ENCODE data around the gene LTBP1. TPM values are rescaled to one million over a fixed set of nuclear protein-coding genes. Genes with fewer than 3 reads are reported as not detected.

Gene LTBP1
- total and polyA plus RNA-seq, 4 donors: 5.8 to 57.6 (median 10.2) TPM

- Histone ChIP-seq H3K9ac (ENCODE audit: low read depth in 1 of 2, low read length in 2 of 2) (no peak overlapping the region), H3K27me3 (ENCODE audit: control insufficient read depth in 4 of 4, insufficient read depth in 4 of 4, low read length in 3 of 4) (no peaks in the 10 kb centered on the region), H3K4me1 (ENCODE audit: control insufficient read depth in 4 of 4, insufficient read depth in 4 of 4, low read length in 3 of 4) (no peaks in the 10 kb centered on the region), H3K9me3 (ENCODE audit: control insufficient read depth in 4 of 4, low read length in 3 of 4) (peaks cover 0 to 2% (median 0%) of the 10 kb centered on the region in 4 donors), H3K4me3 (ENCODE audit: low read depth in 1 of 3, low read length in 3 of 3) (no peak overlapping the region), H3K36me3 (ENCODE audit: control insufficient read depth in 4 of 4, insufficient read depth in 3 of 4, low read depth in 1 of 4, low read length in 3 of 4) (no peaks in the 10 kb centered on the region), H3K27ac (ENCODE audit: low read depth in 1 of 2, low read length in 2 of 2) (no peak overlapping the region)
- WGBS: 21% methylated on average over 1 of the region's 1 CpG
- TF ChIP-seq EGR1 (IDR thresholded peaks at IDR 0.05; ENCODE audit: low read depth in 2 of 2): no peak
- TF ChIP-seq, protein P1, sequence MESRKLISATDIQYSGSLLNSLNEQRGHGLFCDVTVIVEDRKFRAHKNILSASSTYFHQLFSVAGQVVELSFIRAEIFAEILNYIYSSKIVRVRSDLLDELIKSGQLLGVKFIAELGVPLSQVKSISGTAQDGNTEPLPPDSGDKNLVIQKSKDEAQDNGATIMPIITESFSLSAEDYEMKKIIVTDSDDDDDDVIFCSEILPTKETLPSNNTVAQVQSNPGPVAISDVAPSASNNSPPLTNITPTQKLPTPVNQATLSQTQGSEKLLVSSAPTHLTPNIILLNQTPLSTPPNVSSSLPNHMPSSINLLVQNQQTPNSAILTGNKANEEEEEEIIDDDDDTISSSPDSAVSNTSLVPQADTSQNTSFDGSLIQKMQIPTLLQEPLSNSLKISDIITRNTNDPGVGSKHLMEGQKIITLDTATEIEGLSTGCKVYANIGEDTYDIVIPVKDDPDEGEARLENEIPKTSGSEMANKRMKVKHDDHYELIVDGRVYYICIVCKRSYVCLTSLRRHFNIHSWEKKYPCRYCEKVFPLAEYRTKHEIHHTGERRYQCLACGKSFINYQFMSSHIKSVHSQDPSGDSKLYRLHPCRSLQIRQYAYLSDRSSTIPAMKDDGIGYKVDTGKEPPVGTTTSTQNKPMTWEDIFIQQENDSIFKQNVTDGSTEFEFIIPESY (IDR thresholded peaks at IDR 0.05): no peak
- no peak for TF ChIP-seq YY1 (IDR thresholded peaks at IDR 0.05)
- TF ChIP-seq, protein P2, sequence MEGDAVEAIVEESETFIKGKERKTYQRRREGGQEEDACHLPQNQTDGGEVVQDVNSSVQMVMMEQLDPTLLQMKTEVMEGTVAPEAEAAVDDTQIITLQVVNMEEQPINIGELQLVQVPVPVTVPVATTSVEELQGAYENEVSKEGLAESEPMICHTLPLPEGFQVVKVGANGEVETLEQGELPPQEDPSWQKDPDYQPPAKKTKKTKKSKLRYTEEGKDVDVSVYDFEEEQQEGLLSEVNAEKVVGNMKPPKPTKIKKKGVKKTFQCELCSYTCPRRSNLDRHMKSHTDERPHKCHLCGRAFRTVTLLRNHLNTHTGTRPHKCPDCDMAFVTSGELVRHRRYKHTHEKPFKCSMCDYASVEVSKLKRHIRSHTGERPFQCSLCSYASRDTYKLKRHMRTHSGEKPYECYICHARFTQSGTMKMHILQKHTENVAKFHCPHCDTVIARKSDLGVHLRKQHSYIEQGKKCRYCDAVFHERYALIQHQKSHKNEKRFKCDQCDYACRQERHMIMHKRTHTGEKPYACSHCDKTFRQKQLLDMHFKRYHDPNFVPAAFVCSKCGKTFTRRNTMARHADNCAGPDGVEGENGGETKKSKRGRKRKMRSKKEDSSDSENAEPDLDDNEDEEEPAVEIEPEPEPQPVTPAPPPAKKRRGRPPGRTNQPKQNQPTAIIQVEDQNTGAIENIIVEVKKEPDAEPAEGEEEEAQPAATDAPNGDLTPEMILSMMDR (IDR thresholded peaks at IDR 0.05; ENCODE audit: low read depth, low read length, missing input control): peak; percentile 56
- peak; percentile 83 to 86 for TF ChIP-seq RAD21 (IDR thresholded peaks at IDR 0.05)
- DNase-seq (ENCODE audit: low spot score): no peak
Measured at GRCh38 chr2:33412920-33413319, 466.2 kb downstream of the LTBP1 start.

GRCh38 chr2:33419581-33420200 is 472.9 kb downstream of the LTBP1 start:
- Histone ChIP-seq H3K27me3 (ENCODE audit: control insufficient read depth in 4 of 4, insufficient read depth in 4 of 4, low read length in 3 of 4) (no peaks in the 10 kb centered on the region), H3K27ac (ENCODE audit: low read depth in 1 of 2, low read length in 2 of 2) (no peak overlapping the region), H3K9me3 (ENCODE audit: control insufficient read depth in 4 of 4, low read length in 3 of 4) (no peaks in the 10 kb centered on the region), H3K36me3 (ENCODE audit: control insufficient read depth in 4 of 4, insufficient read depth in 3 of 4, low read depth in 1 of 4, low read length in 3 of 4) (no peaks in the 10 kb centered on the region), H3K9ac (ENCODE audit: low read depth in 1 of 2, low read length in 2 of 2) (no peak overlapping the region), H3K4me1 (ENCODE audit: control insufficient read depth in 4 of 4, insufficient read depth in 4 of 4, low read length in 3 of 4) (no peaks in the 10 kb centered on the region), H3K4me3 (ENCODE audit: low read depth in 1 of 3, low read length in 3 of 3) (no peak overlapping the region)
- WGBS: 73% methylated on average over 5 of the region's 5 CpGs
- no peak for DNase-seq (ENCODE audit: low spot score)
- TF ChIP-seq, protein P1 (IDR thresholded peaks at IDR 0.05): no peak
- TF ChIP-seq HNF4A (conservative IDR thresholded peaks at IDR 0.05): no peak
- TF ChIP-seq, protein P2 (IDR thresholded peaks at IDR 0.05; ENCODE audit: low read depth, low read length, missing input control): no peak
- TF ChIP-seq EGR1 (IDR thresholded peaks at IDR 0.05; ENCODE audit: low read depth in 2 of 2): no peak
- TF ChIP-seq RAD21 (IDR thresholded peaks at IDR 0.05): no peak
- no peak for TF ChIP-seq NR2F2 (IDR thresholded peaks at IDR 0.05)
- TF ChIP-seq JUND (IDR thresholded peaks at IDR 0.05): no peak
- TF ChIP-seq FOXA1 (IDR thresholded peaks at IDR 0.05): no peak
- TF ChIP-seq MAX (IDR thresholded peaks at IDR 0.05): no peak
- no peak for TF ChIP-seq TAF1 (conservative IDR thresholded peaks at IDR 0.05)
- TF ChIP-seq, protein P3, sequence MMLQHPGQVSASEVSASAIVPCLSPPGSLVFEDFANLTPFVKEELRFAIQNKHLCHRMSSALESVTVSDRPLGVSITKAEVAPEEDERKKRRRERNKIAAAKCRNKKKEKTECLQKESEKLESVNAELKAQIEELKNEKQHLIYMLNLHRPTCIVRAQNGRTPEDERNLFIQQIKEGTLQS (IDR thresholded peaks at IDR 0.05): no peak
- no peak for TF ChIP-seq GABPA (IDR thresholded peaks at IDR 0.05 in 1 of 2, conservative IDR thresholded peaks at IDR 0.05 in 1 of 2)
- TF ChIP-seq YY1 (IDR thresholded peaks at IDR 0.05): no peak
- no peak for TF ChIP-seq HNF4G (IDR thresholded peaks at IDR 0.05)
- no peak for TF ChIP-seq REST (IDR thresholded peaks at IDR 0.05)

Measured in liver (tissue), 9 donors.